EH (cell line): Measurements from ENCODE around the gene COL20A1.

Experiments used
- DNase-seq: peaks from one replicate; pipeline ENCODE4 v3.0.0-alpha.2; 2015; ENCODE audit warnings: low read depth

The COL20A1 gene

GRCh38 chr20:63362436-63363009 lies 69.5 kb downstream of the COL20A1 start:
- DNase-seq = no peak

- DNase-seq = no peak
These were observed 70.3 kb downstream of the COL20A1 start for GRCh38 chr20:63363013-63363957.

- no peak for DNase-seq
These were observed 71.1 kb downstream of the COL20A1 start for GRCh38 chr20:63363981-63364561.

GRCh38 chr20:63364801-63365585 lies 72.0 kb downstream of the COL20A1 start:
- no peak for DNase-seq

GRCh38 chr20:63365601-63366389 lies 72.8 kb downstream of the COL20A1 start:
- DNase-seq = no peak

GRCh38 chr20:63366390-63367365 lies 73.7 kb downstream of the COL20A1 start:
- DNase-seq = no peak

- DNase-seq = no peak
These were observed 74.6 kb downstream of the COL20A1 start for GRCh38 chr20:63367446-63368055.

GRCh38 chr20:63368151-63368550 lies 75.2 kb downstream of the COL20A1 start:
- no peak for DNase-seq

- no peak for DNase-seq
These were observed 76.1 kb downstream of the COL20A1 start for GRCh38 chr20:63369024-63369530.

GRCh38 chr20:63369724-63370617 lies 77.0 kb downstream of the COL20A1 start:
- DNase-seq = no peak

GRCh38 chr20:63370618-63371187 lies 77.7 kb downstream of the COL20A1 start:
- DNase-seq = no peak

- no peak for DNase-seq
These were observed 78.4 kb downstream of the COL20A1 start for GRCh38 chr20:63371291-63371865.

GRCh38 chr20:63372971-63373885 lies 80.2 kb downstream of the COL20A1 start:
- no peak for DNase-seq

- no peak for DNase-seq
These were observed 81.0 kb downstream of the COL20A1 start for GRCh38 chr20:63373996-63374395.

GRCh38 chr20:63374504-63374903 lies 81.5 kb downstream of the COL20A1 start:
- no peak for DNase-seq

- no peak for DNase-seq
These were observed 82.5 kb downstream of the COL20A1 start for GRCh38 chr20:63375438-63375837.
